GM19438 (cell line): ENCODE data around the gene KLHDC10.
"Not testable (repeated sequence)": the region's sequence is repeated elsewhere in the genome, so short reads cannot be mapped to it uniquely, and the experiment has no call there.

Source experiments
- ATAC-seq: cut with Tn5 transposase; IDR thresholded peaks from one replicate; pipeline ENCODE4 v1.9.1; 2021; ENCODE audit warnings: low read depth; ENCODE audit not compliant: unreplicated experiment

Gene KLHDC10

DNA sequence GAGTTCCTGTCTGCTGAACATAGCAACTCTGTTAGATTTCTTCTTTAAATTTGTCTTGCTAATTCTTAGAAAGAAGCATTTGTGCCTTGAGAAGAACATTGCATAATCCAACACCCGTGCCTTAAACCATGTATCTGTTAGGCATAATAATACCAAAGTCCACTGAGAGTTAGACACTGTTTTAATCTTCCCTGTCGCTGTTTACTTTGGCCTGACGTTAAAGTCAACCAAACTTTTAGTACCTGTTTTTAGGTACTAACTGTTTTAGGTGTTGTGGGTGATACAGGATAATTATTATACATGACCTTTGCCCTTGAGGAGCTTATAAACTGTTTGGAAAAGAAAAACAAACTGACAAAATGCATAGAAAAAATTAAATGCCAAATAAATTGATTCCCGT is 43.6 kb downstream of the KLHDC10 start:
- ATAC-seq = no peak

DNA sequence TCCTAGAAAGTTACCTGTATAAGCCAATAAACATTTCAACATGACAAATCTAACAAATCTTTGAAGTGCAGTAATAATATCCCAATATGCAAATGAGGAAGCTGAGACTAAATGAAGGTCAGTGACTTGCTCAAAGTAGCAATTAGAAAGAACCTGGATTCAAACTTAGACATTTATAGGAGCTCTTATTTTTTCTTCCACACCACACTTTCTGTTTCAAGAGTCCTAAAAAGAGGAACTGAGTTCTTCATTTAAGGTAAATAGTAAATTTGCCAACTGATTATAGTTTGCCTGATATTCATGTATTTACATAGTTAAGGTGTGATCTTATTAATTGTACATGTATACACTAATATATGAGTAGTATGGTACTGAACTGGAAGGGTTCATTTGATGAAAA is 44.0 kb downstream of the KLHDC10 start:
- peak; percentile 60 for ATAC-seq

DNA sequence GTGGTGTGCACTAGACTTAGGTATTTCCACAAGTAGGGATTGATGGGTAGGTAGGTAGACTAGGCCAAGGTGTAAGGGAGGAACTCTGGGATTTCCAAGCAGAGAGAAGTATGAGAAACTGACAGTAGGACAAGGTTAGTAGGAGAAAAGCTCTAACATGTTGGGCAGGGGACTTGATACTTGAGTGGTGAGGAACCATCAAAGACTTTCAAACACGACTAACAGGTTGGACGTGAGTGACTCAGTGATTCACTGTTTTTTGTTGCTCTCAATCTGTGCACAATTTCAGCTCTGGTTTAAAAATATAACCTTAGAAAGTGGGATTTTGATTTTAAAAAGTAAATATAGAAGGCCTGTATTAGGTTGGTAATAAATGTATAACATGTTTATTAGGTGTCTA is 44.4 kb downstream of the KLHDC10 start:
- no peak for ATAC-seq

DNA sequence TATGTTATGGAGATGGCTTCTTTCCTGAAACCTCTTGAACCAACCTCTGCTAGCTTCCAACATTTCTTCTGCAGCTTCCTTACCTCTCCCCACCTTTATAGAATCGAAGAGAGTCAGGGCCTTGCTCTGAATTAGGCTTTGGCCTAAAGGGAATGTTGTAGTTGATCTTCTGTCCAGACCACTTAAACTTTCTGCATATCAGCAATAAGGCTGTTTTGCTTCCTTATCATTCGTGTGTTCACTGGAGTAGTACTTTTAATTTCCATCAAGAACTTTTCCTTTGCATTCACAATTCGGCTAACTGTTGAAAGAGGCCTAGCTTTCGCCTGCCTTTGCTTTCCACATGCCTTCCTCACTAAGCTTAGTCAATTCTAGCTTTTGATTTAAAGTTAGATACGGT is 48.0 kb downstream of the KLHDC10 start:
- ATAC-seq = no peak

DNA sequence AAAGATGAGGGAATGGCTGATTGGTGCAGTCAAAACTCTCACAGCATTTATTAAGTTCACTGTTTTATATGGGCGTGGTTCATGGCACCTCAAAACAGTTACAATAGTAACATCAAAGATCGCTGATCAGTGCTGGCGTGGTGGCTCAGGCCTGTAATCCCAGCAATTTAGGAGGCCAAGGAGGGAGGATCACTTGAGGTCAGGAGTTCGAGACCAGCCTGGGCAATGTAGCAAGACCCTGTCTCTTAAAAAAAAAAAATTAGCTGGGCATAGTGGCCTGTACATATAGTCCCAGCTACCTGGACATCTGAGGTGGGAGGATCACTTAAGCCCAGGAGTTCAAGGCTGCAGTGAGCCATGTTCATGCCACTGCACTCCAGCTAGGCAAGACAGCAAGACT is 48.5 kb downstream of the KLHDC10 start:
- ATAC-seq = no peak

DNA sequence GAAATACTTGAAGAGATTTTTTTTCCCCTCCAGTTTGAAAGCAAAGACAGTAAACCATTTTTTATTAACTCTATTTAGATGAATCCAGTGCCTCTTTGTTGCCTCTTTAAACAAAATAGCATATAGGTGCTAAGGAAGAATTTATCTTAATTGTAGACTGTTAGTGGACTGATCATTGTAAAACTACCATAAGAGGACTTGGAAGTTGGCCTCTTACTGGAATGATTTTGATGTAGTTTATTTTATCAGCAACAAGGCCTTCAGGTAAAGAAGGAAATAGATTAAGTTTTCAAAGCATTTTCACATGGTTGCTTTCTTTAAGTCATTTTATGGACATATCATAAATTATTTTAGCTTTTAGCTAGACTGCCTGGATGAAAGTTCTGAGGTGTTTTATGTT is 53.2 kb downstream of the KLHDC10 start:
- no peak for ATAC-seq

DNA sequence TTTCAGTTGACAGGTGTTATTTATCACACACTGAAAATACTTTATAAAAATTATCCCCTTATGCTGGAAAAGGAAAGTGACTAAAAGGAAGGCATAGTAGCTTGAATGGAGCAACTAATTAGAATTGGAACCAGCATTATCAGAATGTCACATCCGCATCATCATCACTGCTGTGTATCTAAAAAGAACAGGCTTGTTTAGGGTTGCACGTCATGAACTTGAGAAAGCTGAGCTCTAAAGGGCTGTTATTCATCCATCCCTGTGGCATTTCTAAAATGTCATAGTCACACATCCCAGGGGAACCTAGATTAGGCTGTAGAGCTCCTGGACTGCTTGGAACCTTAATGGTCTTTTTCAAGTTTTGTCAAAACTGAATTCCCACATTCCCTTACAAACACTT is 54.4 kb downstream of the KLHDC10 start:
- no peak for ATAC-seq

DNA sequence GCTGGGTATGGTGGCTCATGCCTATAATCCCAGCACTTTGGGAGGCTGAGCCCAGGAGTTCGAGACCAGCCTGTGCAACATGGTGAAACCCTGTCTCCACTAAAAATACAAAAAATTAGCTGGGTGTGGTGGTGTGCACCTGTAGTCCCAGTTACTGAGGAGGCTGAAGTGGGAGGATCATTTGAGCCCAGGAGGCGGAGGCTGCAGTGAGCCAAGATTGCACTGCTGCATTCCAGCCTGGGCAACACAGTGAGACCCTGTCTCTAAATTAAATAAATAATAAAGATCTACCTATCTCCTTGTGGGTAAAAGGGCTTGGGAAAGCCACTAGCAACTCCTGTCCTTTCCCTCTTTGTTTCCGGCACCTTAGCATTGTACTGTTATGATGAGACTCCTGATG is 56.5 kb downstream of the KLHDC10 start:
- ATAC-seq = not testable (repeated sequence)

DNA sequence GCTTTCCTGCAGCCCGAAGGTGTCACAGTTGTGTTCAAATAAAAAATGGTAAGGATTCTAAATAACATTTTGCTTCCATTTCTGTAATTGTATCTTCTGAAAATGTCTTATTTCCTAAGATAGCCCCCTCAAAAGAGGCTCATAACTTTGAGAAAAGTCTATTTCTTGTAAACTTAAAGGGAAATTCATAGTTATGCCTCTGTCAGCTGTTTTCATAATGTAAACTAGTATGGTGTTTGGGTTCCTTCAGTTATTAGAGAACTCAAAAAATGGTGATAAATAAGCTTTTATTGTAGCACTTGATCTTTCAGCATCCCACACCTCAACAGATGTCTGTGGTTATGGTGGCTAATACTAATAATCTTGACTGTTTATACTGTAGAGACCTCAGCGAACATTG is 57.1 kb downstream of the KLHDC10 start:
- no peak for ATAC-seq

DNA sequence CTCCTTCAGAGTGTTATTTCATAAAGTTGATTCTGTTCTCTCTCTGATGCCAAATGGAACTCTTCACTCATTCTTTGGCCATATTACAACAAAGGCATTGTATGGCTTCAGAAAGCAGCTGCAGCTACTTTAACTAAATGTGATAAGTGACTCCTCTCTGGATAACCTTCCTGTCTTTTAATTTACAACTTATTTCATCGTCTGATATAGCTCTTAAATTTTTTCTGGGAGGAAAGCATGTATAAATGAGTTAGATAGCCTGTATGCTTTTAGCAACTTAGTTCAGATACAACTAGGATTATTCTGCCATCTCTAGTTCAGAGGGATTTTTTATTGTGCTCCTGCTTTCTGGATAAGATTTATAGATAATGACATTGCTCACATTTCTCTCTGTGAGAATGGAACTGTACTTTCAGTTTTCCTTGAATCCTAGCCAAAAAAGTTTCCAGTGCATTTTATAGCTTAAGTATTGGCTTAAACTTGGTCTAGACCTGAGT is 57.5 kb downstream of the KLHDC10 start:
- no peak for ATAC-seq

DNA sequence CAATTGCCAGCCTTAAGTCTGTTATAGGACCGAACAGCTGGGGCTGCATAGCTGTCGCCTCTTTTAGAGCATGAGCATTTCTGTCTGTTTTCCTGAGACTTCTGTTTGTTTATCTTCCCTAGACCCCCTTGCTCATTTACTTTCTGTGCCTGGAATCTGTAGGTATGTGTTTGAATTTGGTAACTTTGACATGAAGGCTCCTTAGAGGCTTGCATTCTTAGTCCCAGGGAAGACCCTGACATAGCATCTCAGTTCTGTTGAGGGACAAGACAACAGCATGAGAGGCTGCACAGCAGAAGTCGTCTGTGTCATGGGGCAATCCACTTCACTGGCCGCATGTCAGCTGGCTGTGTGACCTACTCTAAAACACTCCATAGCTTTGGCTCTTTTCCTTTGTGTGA is 58.7 kb downstream of the KLHDC10 start:
- ATAC-seq = no peak

DNA sequence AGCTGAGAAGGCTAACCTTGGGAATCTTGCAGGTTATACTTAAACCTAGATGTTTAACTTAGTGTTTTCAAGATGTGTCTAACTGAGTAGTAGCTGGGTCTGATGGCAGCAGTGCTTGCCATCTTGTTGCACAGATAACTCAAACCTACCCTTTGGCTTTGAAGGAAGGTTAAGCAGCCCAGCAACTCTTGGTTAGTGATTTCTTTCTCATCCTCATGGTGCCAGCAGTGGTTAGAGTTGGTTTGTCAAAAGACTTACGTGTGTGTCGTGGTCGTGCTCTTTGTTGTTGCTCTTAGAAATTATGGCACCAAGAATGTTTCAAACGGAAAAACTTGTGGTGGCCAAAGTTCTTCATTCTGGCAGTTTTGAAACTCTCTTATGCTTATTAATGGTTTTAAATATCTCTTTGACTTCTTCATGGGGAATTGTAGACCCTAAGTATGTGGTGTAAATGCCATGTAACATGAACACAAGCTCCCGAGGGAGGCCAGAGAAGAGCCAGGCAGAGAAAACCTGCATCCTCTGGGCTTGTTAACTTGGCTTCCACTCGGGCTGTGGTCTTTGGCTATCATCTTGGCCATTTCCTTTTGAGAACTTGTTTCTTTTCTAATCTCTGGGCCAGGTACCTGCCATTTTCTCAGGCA is 61.0 kb downstream of the KLHDC10 start:
- ATAC-seq = no peak

DNA sequence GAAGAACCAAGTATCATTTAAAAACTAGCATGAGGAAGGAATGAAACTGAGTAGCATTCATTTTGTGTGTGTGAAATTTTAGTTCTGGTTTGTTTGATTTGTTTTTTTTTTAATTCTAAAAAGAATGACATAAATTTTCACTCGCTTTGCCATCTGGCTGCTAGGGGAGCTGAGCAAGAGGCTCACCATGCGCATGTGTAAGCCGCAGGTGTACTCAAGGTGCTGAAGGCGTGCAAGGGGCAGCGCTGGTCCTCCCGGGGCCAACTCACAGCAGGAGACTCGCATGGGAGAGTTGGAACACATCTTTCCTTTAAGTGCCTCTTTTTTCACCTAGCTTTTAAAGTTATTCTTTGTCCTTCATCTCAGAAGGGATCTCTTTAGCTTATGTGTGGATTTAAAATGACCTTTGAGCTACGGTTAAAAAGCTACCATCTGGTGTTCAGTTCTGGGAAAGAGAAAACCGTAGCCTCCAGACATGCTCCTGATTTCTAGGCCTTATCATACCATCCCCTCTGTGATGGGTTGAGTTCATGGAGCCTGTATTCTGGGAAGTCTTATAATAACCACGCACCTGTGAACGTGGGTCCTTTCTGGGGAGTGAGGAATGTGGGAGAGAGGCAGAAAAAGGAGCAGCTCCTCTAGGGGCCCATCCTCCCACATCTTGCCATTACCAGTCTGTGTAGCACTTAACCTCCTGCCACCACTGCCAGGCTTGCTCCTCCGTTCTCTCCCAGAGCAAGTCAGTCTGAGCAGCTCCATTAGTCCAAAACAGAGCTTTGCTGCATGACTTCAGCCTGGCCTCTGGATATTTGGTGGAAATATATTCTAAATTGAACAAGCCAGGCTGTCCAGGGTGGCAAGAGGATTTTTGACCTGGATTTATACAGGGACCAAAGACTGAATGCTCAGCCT is 61.9 kb downstream of the KLHDC10 start:
- no peak for ATAC-seq

DNA sequence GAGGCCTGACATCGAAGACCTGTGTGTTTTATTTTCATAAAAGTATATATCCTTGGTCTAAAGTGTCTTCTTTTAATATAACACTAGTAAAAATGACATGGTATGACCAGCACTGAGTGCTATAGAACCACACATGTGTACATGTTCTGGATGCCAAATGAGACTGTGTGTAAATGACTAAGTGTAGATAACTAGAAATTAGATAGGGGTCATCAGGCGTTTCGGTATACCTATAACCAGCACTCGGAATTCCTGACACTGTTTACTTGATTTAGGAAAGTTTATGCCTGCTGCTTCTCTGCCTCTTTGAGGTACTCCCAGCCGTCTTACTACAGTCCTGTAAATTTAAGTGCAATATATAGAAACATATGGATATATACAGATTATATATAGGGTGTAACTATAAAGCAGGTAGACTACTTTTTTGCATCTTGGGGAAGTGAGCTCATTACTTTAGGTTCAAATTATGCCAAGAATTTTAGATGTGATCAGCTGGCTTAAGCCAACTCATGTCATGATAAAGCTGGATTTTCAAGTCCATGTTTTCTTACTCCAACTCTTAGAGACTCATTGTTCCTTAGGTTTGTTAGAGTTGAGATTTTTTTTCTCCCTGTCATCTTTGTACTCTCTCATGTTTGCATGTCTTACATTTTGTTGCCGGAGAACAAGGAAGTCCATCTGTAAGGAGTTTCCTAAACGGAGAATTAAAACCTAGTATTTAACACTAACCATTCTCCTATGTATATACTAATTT is 62.9 kb downstream of the KLHDC10 start:
- no peak for ATAC-seq

DNA sequence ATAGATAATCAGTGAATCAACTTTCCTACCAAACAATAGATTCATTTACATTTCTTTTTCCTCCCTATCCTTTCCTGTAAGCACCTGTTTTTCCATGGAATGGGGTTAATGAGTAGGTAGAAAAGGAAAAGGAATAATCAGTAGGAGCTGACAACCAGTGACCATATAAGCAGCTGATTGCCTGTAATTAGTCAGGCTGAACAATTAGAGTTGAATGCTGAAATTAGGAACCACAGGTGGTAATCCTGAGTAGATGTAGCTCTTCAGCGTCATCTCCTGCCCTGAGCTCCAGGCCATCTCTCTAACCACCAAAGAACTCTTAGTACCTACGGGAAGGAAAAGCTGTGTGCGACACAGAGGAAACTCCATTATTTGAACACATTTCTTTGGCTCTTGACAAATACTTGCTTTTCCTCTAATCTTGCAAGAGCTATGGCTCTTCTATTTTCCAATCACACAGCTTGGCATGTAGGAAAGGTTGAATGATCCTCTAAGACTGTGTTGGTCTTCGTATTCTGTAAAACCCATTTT is 63.8 kb downstream of the KLHDC10 start:
- no peak for ATAC-seq

DNA sequence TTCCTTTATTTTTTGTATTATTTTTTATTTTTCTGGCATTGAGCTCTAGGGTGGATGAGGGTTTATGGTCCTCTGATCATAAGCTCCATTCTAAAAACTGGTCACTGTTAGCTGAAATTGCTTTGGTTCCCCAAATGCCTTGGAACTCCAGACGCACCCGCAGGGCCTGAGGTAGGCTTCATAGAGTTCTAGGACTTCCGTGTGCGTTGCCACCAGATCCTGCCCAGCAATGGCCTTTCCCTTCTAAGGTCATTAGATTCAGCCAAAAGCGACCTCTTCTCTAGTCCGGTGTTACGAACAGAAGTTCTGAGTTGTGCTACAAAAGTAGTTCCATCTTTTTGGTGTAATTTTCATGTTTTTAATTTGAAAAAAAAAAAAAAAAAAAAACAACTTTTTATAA is 64.4 kb downstream of the KLHDC10 start:
- ATAC-seq = no peak

DNA sequence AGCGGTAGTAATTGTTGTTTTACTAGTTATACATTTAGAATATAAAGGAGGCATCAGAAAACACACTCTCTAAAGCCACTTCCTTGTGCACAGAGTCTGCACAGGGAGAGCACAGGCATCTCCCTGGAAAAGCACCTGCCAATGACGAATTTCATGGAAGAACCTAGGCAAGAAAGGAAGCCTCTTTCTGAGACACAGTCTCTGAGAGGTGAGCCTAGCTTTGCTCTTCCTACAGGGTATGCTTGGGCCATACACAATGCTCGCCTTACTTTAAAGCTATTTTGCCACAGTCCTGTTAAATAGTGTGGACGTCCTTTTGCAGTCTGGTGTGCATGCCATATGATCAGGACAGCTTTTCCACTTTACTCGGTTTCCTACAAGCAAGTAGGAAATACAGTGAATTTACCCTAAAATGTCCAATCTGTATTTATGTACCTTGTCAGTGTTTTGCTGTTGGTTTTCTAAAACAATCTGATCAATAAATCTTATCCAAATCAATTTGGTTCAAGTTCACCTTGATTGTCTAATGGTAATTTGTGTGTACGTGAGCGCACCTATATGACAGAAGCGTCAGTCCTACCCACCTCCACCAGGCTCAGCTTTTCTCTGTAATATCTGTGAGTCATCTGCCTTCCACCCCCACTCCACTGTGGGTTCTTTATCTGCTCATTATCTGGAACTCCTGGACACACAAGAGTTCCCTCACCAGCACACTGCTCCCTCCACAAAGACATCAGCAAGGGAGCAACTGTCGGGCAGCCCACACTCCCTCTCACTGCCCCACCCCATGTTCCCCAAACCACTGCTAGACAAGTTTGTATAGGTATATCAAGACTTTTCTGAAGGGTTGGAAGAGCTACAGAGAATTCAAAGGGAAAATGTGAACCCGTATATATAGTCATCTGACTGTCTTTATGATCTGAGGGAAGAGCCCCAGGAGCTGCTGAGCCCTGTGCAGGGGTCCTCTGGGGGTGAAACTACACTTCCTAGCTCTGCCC is 65.2 kb downstream of the KLHDC10 start:
- ATAC-seq = no peak

DNA sequence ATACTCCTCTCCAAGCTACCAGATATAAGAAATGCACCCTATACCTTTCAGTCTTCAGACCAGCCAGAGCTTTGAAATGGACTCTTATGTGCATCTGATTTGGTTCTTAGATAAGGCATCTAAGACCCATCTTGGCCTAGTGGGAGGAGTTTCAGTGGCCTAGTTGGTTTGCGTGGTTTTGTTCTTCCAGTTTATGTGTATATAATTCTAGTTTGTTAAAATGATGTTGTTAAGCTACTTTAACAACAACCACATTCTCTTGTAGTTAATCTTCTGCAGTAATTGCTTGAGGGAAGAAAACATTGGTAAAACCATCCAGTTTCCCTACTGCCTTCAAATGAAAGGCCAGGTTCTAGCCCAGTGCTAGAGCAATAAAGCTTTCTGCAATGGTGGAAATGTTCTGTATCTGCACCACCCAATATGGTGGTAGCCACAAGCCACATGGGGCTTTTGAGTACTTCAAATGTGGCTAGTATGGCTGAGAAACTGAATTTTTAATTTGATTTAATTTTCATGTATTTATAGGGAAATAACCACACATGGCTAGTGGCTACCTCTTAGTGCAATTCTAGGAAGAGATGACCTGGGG is 66.3 kb downstream of the KLHDC10 start:
- no peak for ATAC-seq

DNA sequence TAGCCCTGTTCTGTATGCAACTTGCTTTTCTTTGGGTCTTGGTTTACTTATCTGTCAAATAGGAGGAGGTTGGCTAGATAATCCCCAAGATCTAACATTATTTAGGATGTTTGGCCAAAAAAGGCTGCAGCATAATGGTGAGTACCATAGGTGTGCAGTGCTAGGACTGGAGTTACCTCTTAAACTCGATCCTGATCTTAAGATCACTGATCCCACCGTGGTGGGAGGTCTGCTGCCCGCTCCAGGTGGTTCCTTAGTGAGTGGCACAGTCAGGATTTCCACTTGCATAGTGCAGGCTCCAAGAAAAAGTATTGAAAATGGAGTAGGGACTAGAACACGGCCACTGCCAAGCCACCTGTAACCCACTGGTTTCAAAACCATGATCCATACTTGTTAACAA is 66.9 kb downstream of the KLHDC10 start:
- ATAC-seq = no peak
